Skeletal muscle tissue (tissue), 4 donors: Measurements from ENCODE around the gene BRAF. TPM values are rescaled to one million over a fixed set of nuclear protein-coding genes. Genes with fewer than 3 reads are reported as not detected.
"Not testable (repeated sequence)": the region's sequence is repeated elsewhere in the genome, so short reads cannot be mapped to it uniquely, and the experiment has no call there.

ENCODE experiments used
- H3K27ac ChIP-seq: one replicate; pipeline ENCODE4 v1.7.0; 2013; ENCODE audit warnings: mild to moderate bottlenecking, low read depth, low read length, inconsistent platforms
- H3K27me3 ChIP-seq, 3 donors: one replicate each; pipeline ENCODE4 v1.7.0; 2013; ENCODE audit warnings: low read length in 3 of 3; ENCODE audit not compliant: control insufficient read depth in 3 of 3, insufficient read depth in 3 of 3
- H3K36me3 ChIP-seq, 3 donors: one replicate each; pipeline ENCODE4 v1.7.0; 2013; ENCODE audit warnings: low read length in 3 of 3; ENCODE audit not compliant: control insufficient read depth in 3 of 3, insufficient read depth in 3 of 3
- H3K4me1 ChIP-seq, 3 donors: one replicate each; pipeline ENCODE4 v1.7.0; 2013; ENCODE audit warnings: low read length in 3 of 3, mild to moderate bottlenecking in 3 of 3; ENCODE audit not compliant: control insufficient read depth in 3 of 3, insufficient read depth in 3 of 3
- H3K4me3 ChIP-seq, 3 donors: one replicate each; pipeline ENCODE4 v1.7.0; 2013; ENCODE audit warnings: low read length in 3 of 3
- H3K9ac ChIP-seq, 3 donors: one replicate each; pipeline ENCODE4 v1.7.0; 2013; ENCODE audit warnings: low read length in 3 of 3, mild to moderate bottlenecking in 3 of 3, moderate library complexity in 2 of 3, low read depth in 1 of 3
- H3K9me3 ChIP-seq, 3 donors: one replicate each; pipeline ENCODE4 v1.7.0; 2013; ENCODE audit warnings: low read length in 3 of 3; ENCODE audit not compliant: control insufficient read depth in 3 of 3
- total RNA-seq: library from RNA; depleted of rRNA; stranded (reverse); fragments of >200 nt; gene quantifications from one replicate; pipeline ENCODE4 v1.2.3, GENCODE V29; 2014
- donor health status: Osteomylitis.

The BRAF gene
- total RNA-seq, 1 donor from 2014 or later, result 38.6 TPM

DNA sequence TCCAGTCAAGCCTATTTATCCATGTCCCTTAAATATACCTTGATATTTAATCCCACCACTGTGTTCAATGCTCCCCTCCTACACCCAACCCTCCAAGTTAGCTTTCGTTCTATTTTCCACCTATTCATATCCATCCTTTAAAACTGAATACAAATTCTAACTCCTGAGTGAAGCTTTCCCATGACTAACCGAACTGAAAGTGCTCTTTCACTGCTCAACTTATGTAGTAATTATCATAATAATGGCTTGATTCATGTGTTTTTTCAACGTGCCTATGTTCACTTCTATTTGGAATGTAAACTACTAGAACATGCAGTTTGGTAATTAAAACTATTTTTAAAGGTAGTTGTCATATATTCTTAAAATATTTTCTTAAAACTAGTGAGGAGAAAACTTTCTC is 170.2 kb downstream of the BRAF start:
- Histone ChIP-seq H3K36me3 (peaks cover 0 to 11% (median 9%) of the 10 kb centered on the region in 3 donors), H3K4me3 (no peak overlapping the region), H3K9me3 (no peaks in the 10 kb centered on the region), H3K27me3 (no peaks in the 10 kb centered on the region), H3K4me1 (no peaks in the 10 kb centered on the region), H3K9ac (no peak overlapping the region), H3K27ac (no peak overlapping the region)

- Histone ChIP-seq H3K9ac (no peak overlapping the region), H3K4me1 (no peaks in the 10 kb centered on the region), H3K27me3 (no peaks in the 10 kb centered on the region), H3K4me3 (no peak overlapping the region), H3K9me3 (no peaks in the 10 kb centered on the region), H3K27ac (no peak overlapping the region), H3K36me3 (peaks cover 2 to 17% (median 9%) of the 10 kb centered on the region in 3 donors)
These were observed 172.2 kb downstream of the BRAF start for GRCh38 chr7:140752533-140752932.

GRCh38 chr7:140746751-140747150 is 178.0 kb downstream of the BRAF start:
- H3K9ac ChIP-seq, result no peak overlapping the region
- H3K4me3 ChIP-seq, result no peak overlapping the region
- no peak overlapping the region for H3K27ac ChIP-seq
- H3K9me3 ChIP-seq, result no peaks in the 10 kb centered on the region
- no peaks in the 10 kb centered on the region for H3K4me1 ChIP-seq
- peaks cover 0 to 10% (median 2%) of the 10 kb centered on the region in 3 donors for H3K36me3 ChIP-seq
- H3K27me3 ChIP-seq, result no peaks in the 10 kb centered on the region

- Histone ChIP-seq H3K9me3 (no peaks in the 10 kb centered on the region), H3K36me3 (peaks cover 0 to 10% (median 2%) of the 10 kb centered on the region in 3 donors), H3K27me3 (no peaks in the 10 kb centered on the region), H3K4me3 (no peak overlapping the region), H3K4me1 (no peaks in the 10 kb centered on the region), H3K9ac (no peak overlapping the region), H3K27ac (no peak overlapping the region)
These were observed 179.3 kb downstream of the BRAF start for GRCh38 chr7:140745266-140746058.

DNA sequence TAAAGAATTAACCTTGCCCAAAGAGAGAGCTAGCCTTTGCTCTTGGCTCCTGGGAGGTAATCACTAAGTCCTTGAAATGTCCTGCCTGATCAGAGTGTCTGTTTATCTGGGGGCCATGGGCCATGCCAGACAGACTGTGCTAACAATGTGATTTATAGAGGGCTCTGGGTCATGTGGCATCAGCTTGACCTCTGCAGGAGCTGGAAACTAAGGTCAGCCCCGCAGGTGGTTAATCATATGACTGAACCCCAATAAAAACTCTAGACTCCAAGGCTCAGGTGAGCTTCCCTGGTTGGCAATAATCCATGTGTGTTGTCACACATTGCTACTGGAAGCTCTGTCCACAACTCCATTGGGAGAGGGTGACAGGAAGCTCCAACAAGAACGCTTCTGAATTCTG is 180.7 kb downstream of the BRAF start:
- no peaks in the 10 kb centered on the region for H3K27me3 ChIP-seq
- H3K36me3 ChIP-seq, result peaks cover 3 to 13% (median 5%) of the 10 kb centered on the region in 3 donors
- no peak overlapping the region for H3K4me3 ChIP-seq

DNA sequence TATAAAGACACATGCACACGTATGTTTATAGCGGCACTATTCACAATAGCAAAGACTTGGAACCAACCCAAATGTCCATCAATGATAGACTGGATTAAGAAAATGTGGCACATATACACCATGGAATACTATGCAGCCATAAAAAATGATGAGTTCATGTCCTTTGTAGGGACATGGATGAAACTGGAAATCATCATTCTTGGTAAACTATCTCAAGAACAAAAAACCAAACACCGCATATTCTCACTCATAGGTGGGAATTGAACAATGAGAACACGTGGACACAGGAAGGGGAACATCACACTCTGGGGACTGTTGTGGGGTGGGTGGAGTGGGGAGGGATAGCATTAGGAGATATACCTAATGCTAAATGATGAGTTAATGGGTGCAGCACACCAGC is 181.5 kb downstream of the BRAF start:
- H3K9ac ChIP-seq, H3K27me3 ChIP-seq, H3K4me1 ChIP-seq, H3K4me3 ChIP-seq, H3K9me3 ChIP-seq, H3K27ac ChIP-seq: not testable (repeated sequence)
- H3K36me3 ChIP-seq, result peaks cover 2 to 17% (median 8%) of the 10 kb centered on the region in 3 donors

More for the DNA sequence above, 180.7 kb downstream of the BRAF start:
- Histone ChIP-seq H3K27ac (no peak overlapping the region), H3K9me3 (no peaks in the 10 kb centered on the region), H3K9ac (no peak overlapping the region), H3K4me1 (no peaks in the 10 kb centered on the region)

GRCh38 chr7:140738280-140738679 is 186.4 kb downstream of the BRAF start:
- no peak overlapping the region for H3K4me3 ChIP-seq
- no peaks in the 10 kb centered on the region for H3K9me3 ChIP-seq
- H3K36me3 ChIP-seq, result peaks cover 2 to 19% (median 8%) of the 10 kb centered on the region in 3 donors
- H3K27me3 ChIP-seq, result no peaks in the 10 kb centered on the region
- H3K9ac ChIP-seq, result no peak overlapping the region
- no peaks in the 10 kb centered on the region for H3K4me1 ChIP-seq
- no peak overlapping the region for H3K27ac ChIP-seq

DNA sequence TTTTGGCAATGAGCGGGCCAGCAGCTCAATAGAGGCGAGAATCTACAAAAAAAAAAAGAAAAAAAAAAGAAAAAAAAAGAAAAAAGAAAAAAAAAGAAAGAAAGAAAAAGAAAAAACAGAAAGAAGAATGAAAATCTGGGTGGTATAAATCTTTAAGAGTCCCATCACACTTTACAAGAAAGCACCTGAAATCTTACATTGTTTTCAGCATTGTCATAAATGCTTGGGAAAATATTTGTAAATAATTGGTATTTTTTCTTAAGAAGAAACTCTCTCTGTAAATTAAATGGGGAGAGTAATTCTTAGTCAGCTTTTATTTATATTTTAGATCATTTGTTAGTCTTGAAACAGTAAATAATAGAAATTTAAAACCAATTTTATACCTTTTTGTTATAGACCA is 190.0 kb downstream of the BRAF start:
- no peak overlapping the region for H3K9ac ChIP-seq
- H3K9me3 ChIP-seq, result no peaks in the 10 kb centered on the region
- H3K4me3 ChIP-seq, result no peak overlapping the region
- no peaks in the 10 kb centered on the region for H3K27me3 ChIP-seq
- H3K4me1 ChIP-seq, result no peaks in the 10 kb centered on the region
- no peak overlapping the region for H3K27ac ChIP-seq
- peaks cover 2 to 17% (median 7%) of the 10 kb centered on the region in 3 donors for H3K36me3 ChIP-seq

GRCh38 chr7:140734096-140734495 is 190.6 kb downstream of the BRAF start:
- peaks cover 0 to 12% (median 3%) of the 10 kb centered on the region in 3 donors for H3K36me3 ChIP-seq
- H3K9ac ChIP-seq, result no peak overlapping the region
- no peaks in the 10 kb centered on the region for H3K4me1 ChIP-seq
- no peaks in the 10 kb centered on the region for H3K9me3 ChIP-seq
- H3K27ac ChIP-seq, result no peak overlapping the region
- H3K4me3 ChIP-seq, result no peak overlapping the region
- no peaks in the 10 kb centered on the region for H3K27me3 ChIP-seq

GRCh38 chr7:140732416-140732815 is 192.3 kb downstream of the BRAF start:
- Histone ChIP-seq H3K36me3 (peaks cover 0 to 4% (median 0%) of the 10 kb centered on the region in 3 donors), H3K4me1 (no peaks in the 10 kb centered on the region), H3K9me3 (no peaks in the 10 kb centered on the region), H3K9ac (no peak overlapping the region), H3K27me3 (no peaks in the 10 kb centered on the region), H3K27ac (no peak overlapping the region), H3K4me3 (no peak overlapping the region)
